Mesenteric fat pad (tissue), 1 donor: ENCODE measurements around the gene VEGFB. TPM values are rescaled to one million over a fixed set of nuclear protein-coding genes. Genes with fewer than 3 reads are reported as not detected.

Source experiments
- DNase-seq: peaks from one replicate; pipeline ENCODE4 v3.0.0-alpha.2; 2020; ENCODE audit warnings: low spot score
- total RNA-seq: library from RNA; stranded (reverse); fragmentation: NEBNext Ultra II Directional; extraction: Animal tissue kit (Norgen Biotek cat#: 25700); gene quantifications from one replicate; pipeline ENCODE4 v1.2.1, GENCODE V29; 2021
- donor health status: DM: yes; HTN: yes; CAD: no.

The VEGFB gene
- total RNA-seq, 1 donor from 2014 or later: 426 TPM

DNA sequence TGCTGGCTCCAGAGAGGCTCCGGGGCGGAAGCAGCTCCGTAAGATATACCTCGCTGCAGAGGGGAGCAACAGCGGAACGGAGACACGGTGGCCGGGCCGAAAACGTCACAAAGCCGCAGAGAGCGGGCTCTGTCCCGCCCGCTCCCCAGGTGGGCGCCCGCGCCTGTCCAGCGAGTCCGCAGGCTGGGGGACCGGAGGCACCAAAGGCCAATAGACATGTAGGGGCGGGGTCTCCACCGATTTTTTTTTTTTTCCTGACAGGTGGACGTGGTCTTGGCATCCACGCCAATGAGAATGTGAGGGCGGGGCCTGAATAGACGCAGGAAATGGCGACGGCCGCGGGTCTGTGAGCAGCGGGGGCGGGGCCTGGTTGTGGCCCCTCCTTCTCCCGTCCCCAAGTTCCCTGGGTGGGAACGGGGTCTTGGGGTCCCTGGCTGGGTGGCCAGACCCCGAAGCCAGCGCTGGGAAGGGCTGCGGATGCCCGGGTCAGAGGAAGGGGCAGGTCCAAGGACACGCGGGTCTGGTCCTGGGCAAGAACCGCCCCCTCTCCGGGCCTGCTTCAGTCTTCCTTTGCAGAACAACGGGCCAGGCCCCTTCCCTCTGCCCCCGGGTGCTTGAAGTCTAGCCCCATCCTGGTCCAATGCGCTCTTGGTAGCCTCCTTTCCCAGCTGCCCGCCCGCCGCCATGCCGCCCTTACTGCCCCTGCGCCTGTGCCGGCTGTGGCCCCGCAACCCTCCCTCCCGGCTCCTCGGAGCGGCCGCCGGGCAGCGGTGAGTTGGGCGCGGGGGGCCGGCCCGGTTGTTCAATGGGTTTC lies 4.0 kb upstream of the VEGFB start, which contains the start of gene DNAJC4:
TSS of gene DNAJC4 (plus strand) at position 378 of the 814 bp plus-strand sequence. CDS start at position 685, 307 bp downstream.
- no peak for DNase-seq

GRCh38 chr11:64230985-64231365 lies 3.4 kb upstream of the VEGFB start:
- DNase-seq: no peak

GRCh38 chr11:64231546-64231945 lies 2.8 kb upstream of the VEGFB start:
- DNase-seq: no peak

DNA sequence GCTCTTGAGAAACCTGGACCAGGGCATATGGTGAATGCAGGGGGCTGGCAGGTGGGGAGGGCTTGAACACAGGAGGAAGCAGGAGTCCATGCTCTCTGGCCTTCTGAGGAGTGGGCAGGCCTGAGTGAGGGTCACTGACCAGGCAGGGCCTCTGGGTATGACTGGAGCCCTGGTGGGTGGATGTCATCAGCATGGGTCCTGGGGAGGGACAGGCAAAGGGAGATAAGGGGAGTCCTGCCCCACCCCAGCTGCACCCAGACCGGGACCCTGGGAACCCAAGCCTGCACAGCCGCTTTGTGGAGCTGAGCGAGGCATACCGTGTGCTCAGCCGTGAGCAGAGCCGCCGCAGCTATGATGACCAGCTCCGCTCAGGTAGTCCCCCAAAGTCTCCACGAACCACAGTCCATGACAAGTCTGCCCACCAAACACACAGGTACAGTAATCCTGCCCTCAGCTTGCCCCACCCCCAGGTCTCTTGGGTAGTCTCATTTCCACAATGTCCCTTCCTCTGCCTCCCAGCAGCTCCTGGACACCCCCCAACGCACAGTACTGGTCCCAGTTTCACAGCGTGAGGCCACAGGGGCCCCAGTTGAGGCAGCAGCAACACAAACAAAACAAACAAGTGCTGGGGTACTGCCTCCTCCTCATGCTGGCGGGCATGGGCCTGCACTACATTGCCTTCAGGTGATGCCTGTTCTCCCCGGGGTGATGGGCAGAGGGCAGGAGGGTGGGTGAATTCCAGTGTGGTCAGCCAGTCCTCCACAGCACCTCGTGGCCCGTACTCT lies 2.0 kb upstream of the VEGFB start:
- DNase-seq: no peak

GRCh38 chr11:64232967-64233315 lies 1.4 kb upstream of the VEGFB start:
- no peak for DNase-seq

- no peak for DNase-seq
Observed at GRCh38 chr11:64234647-64235379, 429 bp downstream of the VEGFB start.

- DNase-seq: no peak
Observed at GRCh38 chr11:64235437-64236161, 1.2 kb downstream of the VEGFB start.

DNA sequence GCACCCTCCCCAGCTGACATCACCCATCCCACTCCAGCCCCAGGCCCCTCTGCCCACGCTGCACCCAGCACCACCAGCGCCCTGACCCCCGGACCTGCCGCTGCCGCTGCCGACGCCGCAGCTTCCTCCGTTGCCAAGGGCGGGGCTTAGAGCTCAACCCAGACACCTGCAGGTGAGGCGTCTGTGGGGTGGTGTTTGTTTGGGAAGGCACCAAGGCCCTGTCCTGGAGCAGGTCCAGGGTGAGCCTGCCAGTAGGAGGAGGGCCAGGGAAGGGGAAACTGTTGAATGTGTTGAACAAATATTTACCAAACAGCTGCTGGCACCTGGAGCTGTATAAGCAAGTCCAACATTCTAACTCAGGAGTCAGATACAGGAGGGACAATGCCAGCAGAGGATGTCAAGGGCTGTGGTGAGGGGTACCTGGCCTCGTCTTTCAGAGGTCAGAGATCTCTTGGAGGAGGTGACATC lies 3.1 kb downstream of the VEGFB start:
- no peak for DNase-seq

DNA sequence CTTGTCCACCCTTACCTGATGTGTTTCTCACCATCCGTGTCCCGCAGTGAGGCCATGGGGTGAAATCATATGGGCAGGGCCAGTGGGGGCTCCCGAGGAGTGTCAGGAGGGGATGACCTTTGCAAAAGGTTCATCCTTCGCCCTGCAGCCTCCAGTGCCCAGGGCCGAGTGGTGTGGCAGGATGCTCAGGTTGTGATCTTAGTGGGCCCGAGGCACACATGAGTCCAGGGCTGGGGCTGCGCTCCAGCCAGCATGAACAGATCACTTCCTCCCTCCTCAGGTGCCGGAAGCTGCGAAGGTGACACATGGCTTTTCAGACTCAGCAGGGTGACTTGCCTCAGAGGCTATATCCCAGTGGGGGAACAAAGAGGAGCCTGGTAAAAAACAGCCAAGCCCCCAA lies 3.7 kb downstream of the VEGFB start:
- DNase-seq: no peak

DNA sequence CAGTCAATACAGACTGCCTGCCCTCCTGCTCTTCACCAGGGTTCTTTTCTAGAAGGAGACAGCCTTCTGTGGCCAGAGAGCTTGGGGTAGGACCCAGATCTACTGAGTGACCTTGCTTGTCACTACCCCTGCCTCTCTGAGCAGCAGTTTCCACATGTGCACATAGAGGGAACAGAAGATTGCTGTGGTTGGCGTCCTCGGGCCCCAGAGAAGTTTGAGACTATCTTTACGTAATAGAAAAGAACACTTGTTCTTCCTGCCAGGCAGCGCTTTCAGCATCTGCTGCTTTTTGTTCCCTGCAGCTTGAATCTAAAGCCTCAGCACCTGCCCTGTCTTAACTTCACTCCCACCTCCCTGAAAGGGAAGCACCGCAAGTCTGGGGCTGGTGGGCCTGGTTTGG lies 4.6 kb downstream of the VEGFB start:
- no peak for DNase-seq

GRCh38 chr11:64239662-64240434 lies 5.5 kb downstream of the VEGFB start:
- no peak for DNase-seq

DNA sequence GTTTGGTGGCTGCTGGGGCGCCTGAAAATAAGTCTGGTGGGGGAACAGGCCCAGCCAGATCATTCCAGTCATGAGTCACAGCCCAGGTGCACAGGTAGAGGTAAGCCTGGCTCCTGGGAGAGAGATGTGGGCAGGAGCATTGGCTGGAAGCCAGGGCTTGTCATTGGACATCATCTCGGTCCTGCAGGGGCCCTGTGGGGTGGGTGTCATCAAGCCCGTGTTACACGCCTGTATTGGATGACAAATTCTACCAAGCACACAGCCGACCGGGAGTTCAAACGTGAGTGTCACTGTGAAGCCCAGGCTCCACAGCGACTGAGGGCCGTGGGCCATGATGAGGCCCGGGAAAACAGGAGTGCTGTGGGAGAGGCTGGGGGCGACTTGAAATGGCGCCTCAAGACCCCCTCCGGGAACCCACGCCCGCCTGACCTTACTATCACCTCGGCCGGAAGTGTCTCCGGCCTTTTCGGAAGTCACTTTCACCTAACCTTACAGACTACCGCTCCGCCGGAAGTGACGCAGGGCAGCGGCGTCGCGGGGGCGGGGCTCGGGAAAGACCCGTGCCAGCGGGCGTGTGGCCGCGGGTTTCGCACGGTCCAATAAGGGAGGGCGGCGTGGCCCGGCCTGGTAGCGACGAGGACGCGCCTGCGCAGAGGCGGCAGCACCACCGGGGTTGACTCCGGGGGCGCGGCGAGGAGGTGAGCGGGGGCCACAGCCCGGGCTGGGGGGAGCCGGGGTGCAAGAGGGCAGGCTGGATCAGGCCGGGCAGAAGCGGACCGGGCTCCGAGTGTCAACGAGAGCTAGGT lies 6.3 kb downstream of the VEGFB start, which contains the start of gene FKBP2:
TSS of gene FKBP2 (plus strand) at position 661 of the 806 bp plus-strand sequence. CDS start 1,293 bp downstream, outside the sequence.
- peak; percentile 100 for DNase-seq

- DNase-seq: peak; percentile 100
Observed at GRCh38 chr11:64241241-64241490, 6.8 kb downstream of the VEGFB start.

GRCh38 chr11:64241491-64242374 lies 7.3 kb downstream of the VEGFB start:
- no peak for DNase-seq

- DNase-seq: no peak
Observed at GRCh38 chr11:64243236-64243854, 9.0 kb downstream of the VEGFB start.

DNA sequence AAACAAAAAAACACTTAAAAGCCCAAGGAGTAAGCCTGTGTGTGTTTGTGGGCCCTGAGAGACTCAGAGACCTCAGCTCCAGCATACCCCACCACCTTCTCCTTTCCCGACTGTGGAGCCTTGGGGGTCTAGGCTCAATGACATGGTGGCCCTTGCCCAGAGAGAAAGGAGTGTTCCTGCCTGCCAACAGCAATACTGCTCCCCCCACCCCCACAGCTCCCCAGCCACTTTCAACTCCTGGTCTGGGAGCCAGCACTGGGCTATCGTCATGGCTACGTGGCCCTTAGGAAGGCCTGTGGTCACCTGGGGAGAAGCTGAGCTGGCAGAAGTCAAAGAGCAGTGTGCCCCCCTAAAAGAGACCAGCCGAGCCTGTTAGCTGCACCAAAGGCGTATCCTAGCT lies 9.7 kb downstream of the VEGFB start:
- DNase-seq: no peak

DNA sequence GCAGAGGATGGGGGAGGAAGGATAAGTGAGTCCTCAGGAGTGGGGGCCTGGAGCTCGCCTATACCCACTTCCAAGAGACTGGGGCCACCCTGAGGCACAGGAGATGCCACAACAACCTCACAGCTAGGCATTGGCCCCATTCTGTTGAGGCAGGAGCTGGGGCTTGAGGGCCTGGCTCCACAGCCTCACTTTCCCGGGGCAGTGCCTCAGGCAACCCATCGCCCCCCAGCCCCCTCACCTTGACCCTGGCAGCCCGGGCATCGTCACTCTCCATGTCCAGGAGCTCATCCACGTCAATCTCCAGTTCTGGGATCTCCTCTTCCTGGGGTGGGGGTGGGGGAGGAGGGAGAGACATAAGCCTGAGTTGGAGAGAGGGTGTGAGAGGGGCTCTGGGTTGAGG lies 10.6 kb downstream of the VEGFB start:
- DNase-seq: no peak

GRCh38 chr11:64245401-64245796 lies 11.0 kb downstream of the VEGFB start:
- DNase-seq: no peak
